ENCODE measurements around the gene BECN2. TPM values are rescaled to one million over a fixed set of nuclear protein-coding genes. Genes with fewer than 3 reads are reported as not detected.

BECN2 gene, protein sequence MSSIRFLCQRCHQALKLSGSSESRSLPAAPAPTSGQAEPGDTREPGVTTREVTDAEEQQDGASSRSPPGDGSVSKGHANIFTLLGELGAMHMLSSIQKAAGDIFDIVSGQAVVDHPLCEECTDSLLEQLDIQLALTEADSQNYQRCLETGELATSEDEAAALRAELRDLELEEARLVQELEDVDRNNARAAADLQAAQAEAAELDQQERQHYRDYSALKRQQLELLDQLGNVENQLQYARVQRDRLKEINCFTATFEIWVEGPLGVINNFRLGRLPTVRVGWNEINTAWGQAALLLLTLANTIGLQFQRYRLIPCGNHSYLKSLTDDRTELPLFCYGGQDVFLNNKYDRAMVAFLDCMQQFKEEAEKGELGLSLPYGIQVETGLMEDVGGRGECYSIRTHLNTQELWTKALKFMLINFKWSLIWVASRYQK
- total RNA-seq (2016; rRNA removed; fragmentation: Illumina TruSeq; extraction: Trizol) (not detected in 2 replicates), polyA plus RNA-seq (2011; rRNA removed) (0.07 TPM in 1 of 2 replicates, not detected in the other), polyA minus RNA-seq (2011; rRNA and poly(A)+ RNA removed; ENCODE audit: low replicate concordance) (0.19 TPM in 1 of 2 replicates, not detected in the other), Bru-seq, nascent RNA (not detected), BruChase-seq, experiment 1, labeled RNA remaining after a 6-hour chase (not detected), BruChase-seq, experiment 2, labeled RNA remaining after a 2-hour chase (percentile 22 among the genes with signal in this experiment)
- not detected in 2 replicates for total RNA-seq (2016; cell fraction: cytosol; rRNA removed; fragmentation: Illumina TruSeq; extraction: Trizol; ENCODE audit: low read depth)
- not detected in 2 replicates for total RNA-seq (2016; cell fraction: insoluble cytoplasmic fraction; rRNA removed; fragmentation: Illumina TruSeq; extraction: Trizol)
- total RNA-seq (2016; cell fraction: membrane; rRNA removed; fragmentation: Illumina TruSeq; extraction: Trizol), result not detected in 2 replicates
- total RNA-seq (2016; cell fraction: nucleus; rRNA removed; fragmentation: Illumina TruSeq; extraction: Trizol), result not detected in 2 replicates
- polyA plus RNA-seq (2011; cell fraction: cytosol; rRNA removed), result not detected in 2 replicates
- not detected in 2 replicates for polyA plus RNA-seq (2011; cell fraction: nucleus; rRNA removed)
- not detected in 2 replicates for polyA plus RNA-seq (2012)
- polyA plus RNA-seq (2016; cell fraction: cytosol; fragmentation: Illumina TruSeq; extraction: Trizol; ENCODE audit: low read depth), result not detected in 2 replicates
- not detected in 2 replicates for polyA plus RNA-seq (2016; cell fraction: insoluble cytoplasmic fraction; fragmentation: Illumina TruSeq; extraction: Trizol; ENCODE audit: low read depth)
- polyA plus RNA-seq (2016; cell fraction: membrane; fragmentation: Illumina TruSeq; extraction: Trizol; ENCODE audit: low read depth), result not detected in 2 replicates
- not detected in 2 replicates for polyA plus RNA-seq (2016; cell fraction: nucleus; fragmentation: Illumina TruSeq; extraction: Trizol; ENCODE audit: insufficient read depth, low read depth)
- not detected in 2 replicates for polyA minus RNA-seq (2011; cell fraction: cytosol; rRNA and poly(A)+ RNA removed)
- not detected in 2 replicates for polyA minus RNA-seq (2011; cell fraction: nucleus; rRNA and poly(A)+ RNA removed)
- long read RNA-seq, experiment 1, result 0 reads
- long read RNA-seq, experiment 2, result 0 reads

DNA sequence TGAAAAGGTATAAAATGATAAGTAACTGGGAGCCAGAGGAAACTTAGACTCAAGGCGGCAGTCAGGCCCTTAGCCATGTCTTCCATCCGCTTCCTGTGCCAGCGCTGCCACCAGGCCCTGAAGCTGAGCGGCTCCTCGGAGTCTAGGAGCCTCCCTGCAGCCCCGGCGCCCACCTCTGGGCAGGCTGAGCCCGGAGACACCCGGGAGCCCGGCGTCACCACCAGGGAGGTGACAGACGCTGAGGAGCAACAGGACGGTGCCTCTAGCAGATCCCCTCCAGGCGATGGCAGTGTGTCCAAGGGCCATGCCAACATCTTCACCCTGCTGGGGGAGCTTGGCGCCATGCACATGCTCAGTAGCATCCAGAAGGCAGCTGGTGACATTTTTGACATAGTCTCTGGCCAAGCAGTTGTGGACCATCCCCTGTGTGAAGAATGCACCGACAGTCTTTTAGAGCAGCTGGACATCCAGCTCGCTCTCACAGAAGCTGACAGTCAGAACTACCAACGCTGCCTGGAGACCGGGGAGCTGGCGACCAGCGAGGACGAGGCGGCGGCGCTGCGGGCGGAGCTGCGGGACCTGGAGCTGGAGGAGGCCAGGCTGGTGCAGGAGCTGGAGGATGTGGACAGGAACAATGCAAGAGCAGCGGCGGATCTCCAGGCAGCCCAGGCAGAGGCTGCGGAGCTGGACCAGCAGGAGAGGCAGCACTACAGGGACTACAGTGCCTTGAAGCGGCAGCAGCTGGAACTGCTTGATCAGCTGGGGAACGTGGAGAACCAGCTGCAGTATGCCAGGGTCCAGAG is at the start of gene BECN2:
Gene BECN2, plus strand, starts transcription at position 76 of the 803 bp plus-strand sequence. Its CDS starts 0 bp downstream, at position 76.
- Histone ChIP-seq H3K4me1 (ENCODE audit: insufficient read depth, low read length) (no peaks in the 10 kb centered on the region), H4K20me1 (ENCODE audit: insufficient read depth, low read length) (no peaks in the 10 kb centered on the region), H3K9ac (ENCODE audit: insufficient read depth, low read depth, low read length) (no peak within 1 kb of the TSS), H2AFZ (ENCODE audit: low read length) (no peak within 1 kb of the TSS), H3K36me3 (replicated peaks in 1 of 2; ENCODE audit: control insufficient read depth in 1 of 2, insufficient read depth in 2 of 2, low read length in 2 of 2) (no peaks in the 10 kb centered on the region), H3K79me2 (ENCODE audit: insufficient read depth, low read length) (no peaks in the 10 kb centered on the region), H3K27me3 (ENCODE audit: control insufficient read depth in 1 of 2, insufficient read depth in 2 of 2, low read length in 2 of 2) (no peaks in the 10 kb centered on the region; a peak in 1 of 5 replicates), H3K9me3 (ENCODE audit: low read length) (no peaks in the 10 kb centered on the region), H3K4me2 (ENCODE audit: low read depth, low read length) (no peak within 1 kb of the TSS), H3K4me3 (replicated peaks in 1 of 3; ENCODE audit: insufficient read depth in 1 of 3, low read depth in 2 of 3, low read length in 3 of 3) (no peak within 1 kb of the TSS), H3K27ac (ENCODE audit: extremely low read length, insufficient read depth, low read length) (no peak within 1 kb of the TSS)
- CTCF ChIA-PET (ENCODE audit: low intra/inter-chr PET ratio, low total read pairs), result no interaction called here
- POLR2A ChIA-PET, result no interaction called here
- ATAC-seq, result peak; percentile 77
- intact Hi-C loops (cut with micrococcal nuclease; ENCODE audit: unreplicated experiment), result no loop called here
- in situ Hi-C loops (cut with HindIII; ENCODE audit: extremely low pct_ligation_motif_present, low pct_unique_long_range_greater_than_20kb), result no loop called here
- no peak for FAIRE-seq
- no TSS peak for BruUV-seq (replicated peaks)
- DNase-seq (ENCODE audit: low spot score), result no peak
- 76% methylated on average over 19 of the region's 33 CpGs for WGBS (ENCODE audit: low lambda C conversion rate)
- TF ChIP-seq SNAPC2 (CRISPR knock-in tag; IDR thresholded peaks at IDR 0.05), result no peak
- TF ChIP-seq TEAD3 (CRISPR knock-in tag; optimal IDR thresholded peaks at IDR 0.05; ENCODE audit: borderline replicate concordance), result no peak
- TF ChIP-seq, protein P1, sequence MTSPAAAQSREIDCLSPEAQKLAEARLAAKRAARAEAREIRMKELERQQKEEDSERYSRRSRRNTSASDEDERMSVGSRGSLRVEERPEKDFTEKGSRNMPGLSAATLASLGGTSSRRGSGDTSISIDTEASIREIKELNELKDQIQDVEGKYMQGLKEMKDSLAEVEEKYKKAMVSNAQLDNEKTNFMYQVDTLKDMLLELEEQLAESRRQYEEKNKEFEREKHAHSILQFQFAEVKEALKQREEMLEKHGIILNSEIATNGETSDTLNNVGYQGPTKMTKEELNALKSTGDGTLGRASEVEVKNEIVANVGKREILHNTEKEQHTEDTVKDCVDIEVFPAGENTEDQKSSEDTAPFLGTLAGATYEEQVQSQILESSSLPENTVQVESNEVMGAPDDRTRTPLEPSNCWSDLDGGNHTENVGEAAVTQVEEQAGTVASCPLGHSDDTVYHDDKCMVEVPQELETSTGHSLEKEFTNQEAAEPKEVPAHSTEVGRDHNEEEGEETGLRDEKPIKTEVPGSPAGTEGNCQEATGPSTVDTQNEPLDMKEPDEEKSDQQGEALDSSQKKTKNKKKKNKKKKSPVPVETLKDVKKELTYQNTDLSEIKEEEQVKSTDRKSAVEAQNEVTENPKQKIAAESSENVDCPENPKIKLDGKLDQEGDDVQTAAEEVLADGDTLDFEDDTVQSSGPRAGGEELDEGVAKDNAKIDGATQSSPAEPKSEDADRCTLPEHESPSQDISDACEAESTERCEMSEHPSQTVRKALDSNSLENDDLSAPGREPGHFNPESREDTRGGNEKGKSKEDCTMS (CRISPR knock-in tag; conservative IDR thresholded peaks at IDR 0.05), result no peak
- no peak for TF ChIP-seq CREM (IDR thresholded peaks at IDR 0.05)
- no peak for TF ChIP-seq CREM (CRISPR knock-in tag; IDR thresholded peaks at IDR 0.05)
- no peak for TF ChIP-seq ZBTB38 (CRISPR knock-in tag; IDR thresholded peaks at IDR 0.05)
- TF ChIP-seq ZNF138 (CRISPR knock-in tag; IDR thresholded peaks at IDR 0.05; ENCODE audit: low read depth), result no peak
- TF ChIP-seq FOXJ3 (CRISPR knock-in tag; IDR thresholded peaks at IDR 0.05; ENCODE audit: borderline replicate concordance), result no peak
- TF ChIP-seq NAIF1 (CRISPR knock-in tag; IDR thresholded peaks at IDR 0.05; ENCODE audit: borderline replicate concordance), result no peak
- no peak for TF ChIP-seq CEBPG (CRISPR knock-in tag; IDR thresholded peaks at IDR 0.05)
- TF ChIP-seq CENPX (CRISPR knock-in tag; IDR thresholded peaks at IDR 0.05), result no peak
- TF ChIP-seq NCOA1 (CRISPR knock-in tag; IDR thresholded peaks at IDR 0.05), result no peak
- TF ChIP-seq, protein P2, sequence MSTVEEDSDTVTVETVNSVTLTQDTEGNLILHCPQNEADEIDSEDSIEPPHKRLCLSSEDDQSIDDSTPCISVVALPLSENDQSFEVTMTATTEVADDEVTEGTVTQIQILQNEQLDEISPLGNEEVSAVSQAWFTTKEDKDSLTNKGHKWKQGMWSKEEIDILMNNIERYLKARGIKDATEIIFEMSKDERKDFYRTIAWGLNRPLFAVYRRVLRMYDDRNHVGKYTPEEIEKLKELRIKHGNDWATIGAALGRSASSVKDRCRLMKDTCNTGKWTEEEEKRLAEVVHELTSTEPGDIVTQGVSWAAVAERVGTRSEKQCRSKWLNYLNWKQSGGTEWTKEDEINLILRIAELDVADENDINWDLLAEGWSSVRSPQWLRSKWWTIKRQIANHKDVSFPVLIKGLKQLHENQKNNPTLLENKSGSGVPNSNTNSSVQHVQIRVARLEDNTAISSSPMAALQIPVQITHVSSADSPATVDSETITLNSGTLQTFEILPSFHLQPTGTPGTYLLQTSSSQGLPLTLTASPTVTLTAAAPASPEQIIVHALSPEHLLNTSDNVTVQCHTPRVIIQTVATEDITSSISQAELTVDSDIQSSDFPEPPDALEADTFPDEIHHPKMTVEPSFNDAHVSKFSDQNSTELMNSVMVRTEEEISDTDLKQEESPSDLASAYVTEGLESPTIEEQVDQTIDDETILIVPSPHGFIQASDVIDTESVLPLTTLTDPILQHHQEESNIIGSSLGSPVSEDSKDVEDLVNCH (CRISPR knock-in tag; IDR thresholded peaks at IDR 0.05), result no peak
- no peak for TF ChIP-seq ZFX (CRISPR knock-in tag; IDR thresholded peaks at IDR 0.05; ENCODE audit: low read depth)
- TF ChIP-seq POGZ (CRISPR knock-in tag; IDR thresholded peaks at IDR 0.05), result no peak

Data from HepG2 (cell line).